Central memory CD8-positive, alpha-beta T cell (primary cell): ENCODE results near the gene WDR89.
"Not testable (repeated sequence)": the region's sequence is repeated elsewhere in the genome, so short reads cannot be mapped to it uniquely, and the experiment has no call there.

Experiments
- ATAC-seq: fragments of 150-1000 bp; cut with Tn5 transposase; replicated peaks from 2 replicates; pipeline ENCODE4 v1.10.0; 2022; ENCODE audit warnings: mild to moderate bottlenecking, moderate FRiP score, moderate number of reproducible peaks; ENCODE audit not compliant: poor library complexity, severe bottlenecking; ENCODE audit errors: extremely low read depth
- DNase-seq, 2 donors: peaks; one replicate each; pipeline ENCODE4 v3.0.0; 2021; ENCODE audit warnings: low spot score in 2 of 2
- H3K27ac Mint-ChIP-seq: one replicate; pipeline ENCODE4 v1.8.0; 2022; ENCODE audit warnings: low read depth, mild to moderate bottlenecking, moderate library complexity, mixed read lengths
- H3K27me3 Mint-ChIP-seq: one replicate; pipeline ENCODE4 v1.8.0; 2022; ENCODE audit warnings: mixed read lengths
- H3K36me3 Mint-ChIP-seq: one replicate; pipeline ENCODE4 v1.8.0; 2022; ENCODE audit warnings: mild to moderate bottlenecking, moderate library complexity, mixed read lengths; ENCODE audit not compliant: insufficient read depth
- H3K4me1 Mint-ChIP-seq: one replicate; pipeline ENCODE4 v1.8.0; 2022; ENCODE audit warnings: mixed read lengths
- H3K4me3 Mint-ChIP-seq: one replicate; pipeline ENCODE4 v1.8.0; 2022; ENCODE audit warnings: mild to moderate bottlenecking, moderate library complexity, mixed read lengths
- H3K9me3 Mint-ChIP-seq: one replicate; pipeline ENCODE4 v1.8.0; 2022; ENCODE audit warnings: mixed read lengths

Gene WDR89

GRCh38 chr14:63644741-63645140 lies 3.1 kb upstream of the WDR89 start:
- peaks cover 17% of the 10 kb centered on the region for H3K36me3 Mint-ChIP-seq
- no peak overlapping the region for H3K4me3 Mint-ChIP-seq
- no peak overlapping the region for H3K27ac Mint-ChIP-seq
- no peak for ATAC-seq
- H3K4me1 Mint-ChIP-seq = peaks cover 13% of the 10 kb centered on the region
- DNase-seq = no peak
- no peaks in the 10 kb centered on the region for H3K9me3 Mint-ChIP-seq
- no peaks in the 10 kb centered on the region for H3K27me3 Mint-ChIP-seq

GRCh38 chr14:63642656-63643382 lies 1.1 kb upstream of the WDR89 start:
- H3K27me3 Mint-ChIP-seq = no peaks in the 10 kb centered on the region
- H3K4me1 Mint-ChIP-seq = peaks cover 20% of the 10 kb centered on the region
- H3K4me3 Mint-ChIP-seq = peak overlapping the region; percentile 78
- H3K9me3 Mint-ChIP-seq = no peaks in the 10 kb centered on the region
- DNase-seq = no peak
- peak overlapping the region; percentile 96 for H3K27ac Mint-ChIP-seq
- ATAC-seq = no peak
- H3K36me3 Mint-ChIP-seq = peaks cover 24% of the 10 kb centered on the region

- Mint-ChIP-seq H3K4me3 (peak overlapping the region; percentile 78), H3K9me3 (no peaks in the 10 kb centered on the region), H3K36me3 (peaks cover 24% of the 10 kb centered on the region), H3K27me3 (no peaks in the 10 kb centered on the region), H3K27ac (peak overlapping the region; percentile 96), H3K4me1 (peaks cover 16% of the 10 kb centered on the region)
- peak; percentile 66 for ATAC-seq
- peak; percentile 62 to 81 for DNase-seq
Measured at GRCh38 chr14:63642229-63642611, 549 bp upstream of the WDR89 start.

GRCh38 chr14:63638493-63638892 lies 3.2 kb downstream of the WDR89 start:
- peaks cover 30% of the 10 kb centered on the region for H3K36me3 Mint-ChIP-seq
- H3K27me3 Mint-ChIP-seq = no peaks in the 10 kb centered on the region
- H3K27ac Mint-ChIP-seq = peak overlapping the region; percentile 40
- H3K4me3 Mint-ChIP-seq = no peak overlapping the region
- DNase-seq (no peak), ATAC-seq (no peak)
- peaks cover 40% of the 10 kb centered on the region for H3K4me1 Mint-ChIP-seq
- peaks cover 13% of the 10 kb centered on the region for H3K9me3 Mint-ChIP-seq

- not testable (repeated sequence) for H3K27me3 Mint-ChIP-seq, ATAC-seq, H3K27ac Mint-ChIP-seq, H3K4me3 Mint-ChIP-seq, DNase-seq
- Mint-ChIP-seq H3K9me3 (peaks cover 13% of the 10 kb centered on the region), H3K4me1 (peaks cover 40% of the 10 kb centered on the region), H3K36me3 (peaks cover 25% of the 10 kb centered on the region)
Measured at GRCh38 chr14:63636094-63636635, 5.5 kb downstream of the WDR89 start.

- Mint-ChIP-seq H3K4me1 (peaks cover 28% of the 10 kb centered on the region), H3K36me3 (peaks cover 13% of the 10 kb centered on the region), H3K27me3 (no peaks in the 10 kb centered on the region), H3K9me3 (peaks cover 13% of the 10 kb centered on the region), H3K4me3 (no peak overlapping the region), H3K27ac (no peak overlapping the region)
- DNase-seq = no peak
- no peak for ATAC-seq
Measured at GRCh38 chr14:63633801-63634200, 7.9 kb downstream of the WDR89 start.

GRCh38 chr14:63632932-63633514 lies 8.6 kb downstream of the WDR89 start:
- ATAC-seq (peak; percentile 72), DNase-seq (no peak)
- Mint-ChIP-seq H3K27me3 (no peaks in the 10 kb centered on the region), H3K9me3 (peaks cover 13% of the 10 kb centered on the region), H3K36me3 (peaks cover 12% of the 10 kb centered on the region), H3K27ac (no peak overlapping the region), H3K4me1 (peaks cover 24% of the 10 kb centered on the region), H3K4me3 (no peak overlapping the region)

- Mint-ChIP-seq H3K27ac (no peak overlapping the region), H3K4me3 (no peak overlapping the region), H3K9me3 (no peaks in the 10 kb centered on the region), H3K4me1 (peaks cover 24% of the 10 kb centered on the region), H3K27me3 (no peaks in the 10 kb centered on the region), H3K36me3 (peaks cover 30% of the 10 kb centered on the region)
- no peak for DNase-seq
- ATAC-seq = no peak
Measured at GRCh38 chr14:63624701-63625100, 17.0 kb downstream of the WDR89 start.

- Mint-ChIP-seq H3K27me3 (no peaks in the 10 kb centered on the region), H3K4me1 (peaks cover 24% of the 10 kb centered on the region), H3K27ac (no peak overlapping the region), H3K9me3 (no peaks in the 10 kb centered on the region), H3K4me3 (no peak overlapping the region), H3K36me3 (peaks cover 34% of the 10 kb centered on the region)
- ATAC-seq (no peak), DNase-seq (no peak)
Measured at GRCh38 chr14:63624203-63624602, 17.5 kb downstream of the WDR89 start.

GRCh38 chr14:63621975-63622374 lies 19.7 kb downstream of the WDR89 start:
- ATAC-seq, H3K9me3 Mint-ChIP-seq, H3K27me3 Mint-ChIP-seq, DNase-seq, H3K4me3 Mint-ChIP-seq: not testable (repeated sequence)
- H3K4me1 Mint-ChIP-seq = peaks cover 23% of the 10 kb centered on the region
- H3K27ac Mint-ChIP-seq = peak overlapping the region; percentile 12
- peaks cover 37% of the 10 kb centered on the region for H3K36me3 Mint-ChIP-seq

- H3K36me3 Mint-ChIP-seq = peaks cover 26% of the 10 kb centered on the region
- H3K27ac Mint-ChIP-seq = peak overlapping the region; percentile 1
- no peak overlapping the region for H3K4me3 Mint-ChIP-seq
- H3K4me1 Mint-ChIP-seq = peaks cover 35% of the 10 kb centered on the region
- H3K9me3 Mint-ChIP-seq = no peaks in the 10 kb centered on the region
- H3K27me3 Mint-ChIP-seq = no peaks in the 10 kb centered on the region
- no peak for DNase-seq
- ATAC-seq = no peak
Measured at GRCh38 chr14:63616015-63616414, 25.7 kb downstream of the WDR89 start.

- peaks cover 35% of the 10 kb centered on the region for H3K4me1 Mint-ChIP-seq
- H3K27me3 Mint-ChIP-seq = no peaks in the 10 kb centered on the region
- H3K9me3 Mint-ChIP-seq = no peaks in the 10 kb centered on the region
- ATAC-seq = no peak
- DNase-seq = no peak
- H3K36me3 Mint-ChIP-seq = peaks cover 18% of the 10 kb centered on the region
- H3K27ac Mint-ChIP-seq = peak overlapping the region; percentile 46
- H3K4me3 Mint-ChIP-seq = no peak overlapping the region
Measured at GRCh38 chr14:63614679-63615363, 26.9 kb downstream of the WDR89 start.
